Endothelial cell of umbilical vein (primary cell): ENCODE results near the gene ICAM1.

Experiments used
- CTCF ChIP-seq, 2 donors: IDR thresholded peaks; 1 replicate in 1 of 2; 2 replicates in 1 of 2; pipeline ENCODE4 v1.5.1; 2011; ENCODE audit warnings: low read length in 2 of 2, mild to moderate bottlenecking in 2 of 2, moderate library complexity in 2 of 2, control low read depth in 1 of 2, inconsistent platforms in 1 of 2, low read depth in 1 of 2; ENCODE audit not compliant: insufficient read depth in 1 of 2; ENCODE audit errors: extremely low read depth in 1 of 2
- POLR2A ChIP-seq: IDR thresholded peaks from 2 replicates; pipeline ENCODE4 v1.6.1; 2012; ENCODE audit warnings: low read depth, mild to moderate bottlenecking, control low read depth, low read length
- POLR2AphosphoS5 ChIP-seq: IDR thresholded peaks from 2 replicates; pipeline ENCODE4 v1.6.1; 2012; ENCODE audit warnings: low read depth, mild to moderate bottlenecking, control low read depth, low read length, moderate library complexity; ENCODE audit not compliant: insufficient read depth

GRCh38 chr19:10246511-10246910 is 24.4 kb upstream of the ICAM1 start:
- TF ChIP-seq CTCF (IDR thresholded peaks at IDR 0.05; ENCODE audit: extremely low read depth in 1 of 2, insufficient read depth in 1 of 2, low read depth in 1 of 2, low read length in 2 of 2) (no peak), POLR2AphosphoS5 (no peak), POLR2A (no peak)
